Ramos (cell line): ENCODE results near the gene RUFY4.
"Not testable (repeated sequence)": the region's sequence is repeated elsewhere in the genome, so short reads cannot be mapped to it uniquely, and the experiment has no call there.

Source experiments
- in situ Hi-C: fragments of 300-500 bp; cut with MboI; formaldehyde crosslinking; loops from one replicate; pipeline ENCODE4 v1.14.3; 2022; ENCODE audit warnings: low sequenced_read_pairs; ENCODE audit not compliant: unreplicated experiment

RUFY4 gene

GRCh38 chr2:218079943-218080913 lies 11.2 kb downstream of the RUFY4 start:
- in situ Hi-C loops = no loop called here

- in situ Hi-C loops = no loop called here
These were observed 12.0 kb downstream of the RUFY4 start for GRCh38 chr2:218081063-218081462.

GRCh38 chr2:218081695-218082094 lies 12.6 kb downstream of the RUFY4 start:
- in situ Hi-C loops = no loop called here

- in situ Hi-C loops = no loop called here
These were observed 13.7 kb downstream of the RUFY4 start for GRCh38 chr2:218082586-218083351.

- in situ Hi-C loops = no loop called here
These were observed 14.3 kb downstream of the RUFY4 start for GRCh38 chr2:218083352-218083676.

- in situ Hi-C loops = no loop called here
These were observed 17.4 kb downstream of the RUFY4 start for GRCh38 chr2:218086478-218086877.

GRCh38 chr2:218089259-218089658 lies 20.2 kb downstream of the RUFY4 start:
- in situ Hi-C loops = no loop called here

GRCh38 chr2:218091746-218092145 lies 22.7 kb downstream of the RUFY4 start:
- in situ Hi-C loops = no loop called here

GRCh38 chr2:218093879-218094278 lies 24.8 kb downstream of the RUFY4 start:
- in situ Hi-C loops = no loop called here

GRCh38 chr2:218095853-218096252 lies 26.8 kb downstream of the RUFY4 start:
- in situ Hi-C loops = no loop called here

- in situ Hi-C loops = no loop called here
These were observed 28.9 kb downstream of the RUFY4 start for GRCh38 chr2:218097975-218098374.

GRCh38 chr2:218108834-218109233 lies 39.8 kb downstream of the RUFY4 start:
- in situ Hi-C loops = not testable (repeated sequence)

- in situ Hi-C loops = not testable (repeated sequence)
These were observed 52.7 kb downstream of the RUFY4 start for GRCh38 chr2:218121789-218122188.

- in situ Hi-C loops = not testable (repeated sequence)
These were observed 53.2 kb downstream of the RUFY4 start for GRCh38 chr2:218122286-218122685.

GRCh38 chr2:218123986-218124385 lies 54.9 kb downstream of the RUFY4 start:
- in situ Hi-C loops = no loop called here

GRCh38 chr2:218125095-218125494 lies 56.0 kb downstream of the RUFY4 start:
- in situ Hi-C loops = no loop called here

GRCh38 chr2:218125626-218126080 lies 56.6 kb downstream of the RUFY4 start, which contains the start of gene CXCR2:
Gene CXCR2, plus strand, starts transcription at chr2:218126028. Its CDS starts 8,774 bp downstream, at chr2:218134802.
- in situ Hi-C loops = no loop called here

- in situ Hi-C loops = no loop called here
These were observed 58.9 kb downstream of the RUFY4 start for GRCh38 chr2:218127929-218128455.

GRCh38 chr2:218128781-218129457 lies 59.9 kb downstream of the RUFY4 start:
- in situ Hi-C loops = no loop called here

GRCh38 chr2:218129458-218130135 lies 60.5 kb downstream of the RUFY4 start:
- in situ Hi-C loops = no loop called here
